Iris pigment epithelial cell (primary cell): ENCODE data around the gene KMT2C.
"Not testable (repeated sequence)": the region's sequence is repeated elsewhere in the genome, so short reads cannot be mapped to it uniquely, and the experiment has no call there.

ENCODE experiments used
- DNase-seq: peaks from one replicate; pipeline ENCODE4 v3.0.0-alpha.2; 2011; ENCODE audit warnings: low read depth

KMT2C gene

GRCh38 chr7:152435384-152436110, at the start of gene KMT2C:
KMT2C (minus strand) TSS chr7:152436003; CDS start chr7:152435786, 217 bp downstream.
- peak; percentile 46 for DNase-seq

DNA sequence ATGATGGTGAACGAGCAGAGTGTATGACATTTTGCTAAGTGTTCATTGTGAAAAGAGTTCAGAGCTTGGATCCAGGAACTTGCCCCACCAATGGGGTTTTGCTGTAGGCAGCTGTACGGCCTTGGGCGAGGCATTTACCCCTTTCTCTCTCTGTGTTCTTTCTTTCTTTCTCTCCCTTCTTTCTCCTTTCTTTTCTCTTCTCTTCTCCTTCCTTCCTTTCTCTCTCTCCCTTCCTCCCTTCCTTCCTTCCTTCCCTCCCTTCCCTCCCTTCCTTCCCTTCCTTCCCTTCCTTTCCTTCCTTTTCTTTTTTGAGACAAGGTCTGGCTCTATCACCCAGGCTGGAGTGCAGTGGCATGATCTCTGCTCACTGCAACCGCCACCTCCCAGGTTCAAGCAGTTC, 45.3 kb upstream of the KMT2C start:
- no peak for DNase-seq

- no peak for DNase-seq
Observed at GRCh38 chr7:152480664-152481063, 44.9 kb upstream of the KMT2C start.

DNA sequence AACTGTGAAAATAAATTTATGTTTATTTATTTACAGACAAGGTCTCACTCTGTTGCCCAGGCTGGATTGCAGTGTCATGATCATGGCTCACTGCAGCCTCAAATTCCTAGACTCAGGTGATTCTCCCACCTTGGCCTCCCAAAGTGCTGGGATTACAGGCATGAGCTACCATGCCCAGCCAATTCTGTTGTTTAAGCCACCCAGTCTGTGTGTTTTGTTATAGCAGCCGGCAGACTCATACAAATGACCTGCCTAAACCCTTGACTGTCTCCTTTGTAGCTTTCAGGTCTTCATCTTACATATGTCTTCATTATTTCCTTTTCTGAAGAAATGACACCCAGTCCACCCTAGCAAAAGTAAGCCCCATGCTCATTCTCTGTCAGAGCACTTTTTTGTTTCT, 43.8 kb upstream of the KMT2C start:
- DNase-seq = no peak

- DNase-seq = no peak
Observed at GRCh38 chr7:152478140-152478539, 42.3 kb upstream of the KMT2C start.

GRCh38 chr7:152477079-152477478, 41.3 kb upstream of the KMT2C start:
- DNase-seq = no peak

DNA sequence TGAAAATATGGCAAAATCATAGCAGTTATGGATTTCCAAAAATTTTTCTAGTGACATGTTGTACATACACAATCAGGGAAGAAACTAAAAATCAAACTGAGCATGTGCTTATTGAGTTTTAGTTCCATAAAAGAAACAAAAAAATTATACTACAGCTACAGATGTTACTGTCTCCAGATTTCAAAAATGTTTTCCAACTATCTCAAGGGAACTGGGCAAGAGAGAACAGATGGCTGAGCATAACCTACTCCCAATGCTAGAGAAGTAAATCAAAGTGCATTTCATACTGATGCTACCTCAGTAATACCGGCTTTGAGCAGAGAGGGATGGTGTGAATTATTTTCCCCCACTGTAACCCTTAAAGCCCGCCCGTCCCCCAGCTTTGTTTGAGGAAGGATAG, 40.7 kb upstream of the KMT2C start:
- no peak for DNase-seq

DNA sequence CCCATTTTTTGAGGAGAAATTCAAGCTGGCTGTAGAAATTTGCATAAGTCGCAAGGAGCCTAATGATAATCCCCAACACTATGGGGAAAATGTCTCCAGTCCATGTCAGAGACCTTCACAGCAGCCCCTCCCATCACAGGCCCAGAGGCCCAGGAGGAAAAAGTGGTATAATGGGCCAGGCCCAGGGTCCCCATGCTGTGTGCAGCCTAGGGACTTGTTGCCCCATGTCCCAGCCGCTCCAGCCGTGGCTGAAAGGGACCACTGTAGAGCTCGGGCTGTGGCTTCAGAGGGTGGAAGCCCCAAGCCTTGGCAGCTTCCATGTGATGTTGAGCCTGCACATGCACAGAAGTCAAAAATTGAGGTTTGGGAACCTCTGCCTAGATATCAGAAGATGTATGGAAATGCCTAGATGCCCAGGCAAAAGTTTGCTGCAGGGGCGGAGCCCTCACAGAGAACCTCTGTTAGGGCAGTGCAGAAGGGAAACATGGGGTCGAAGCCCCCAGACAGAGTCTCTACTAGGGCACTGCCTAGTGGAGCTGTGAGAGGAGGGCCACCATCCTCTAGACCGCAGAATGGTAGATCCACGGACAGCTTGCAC, 35.3 kb upstream of the KMT2C start:
- not testable (repeated sequence) for DNase-seq

DNA sequence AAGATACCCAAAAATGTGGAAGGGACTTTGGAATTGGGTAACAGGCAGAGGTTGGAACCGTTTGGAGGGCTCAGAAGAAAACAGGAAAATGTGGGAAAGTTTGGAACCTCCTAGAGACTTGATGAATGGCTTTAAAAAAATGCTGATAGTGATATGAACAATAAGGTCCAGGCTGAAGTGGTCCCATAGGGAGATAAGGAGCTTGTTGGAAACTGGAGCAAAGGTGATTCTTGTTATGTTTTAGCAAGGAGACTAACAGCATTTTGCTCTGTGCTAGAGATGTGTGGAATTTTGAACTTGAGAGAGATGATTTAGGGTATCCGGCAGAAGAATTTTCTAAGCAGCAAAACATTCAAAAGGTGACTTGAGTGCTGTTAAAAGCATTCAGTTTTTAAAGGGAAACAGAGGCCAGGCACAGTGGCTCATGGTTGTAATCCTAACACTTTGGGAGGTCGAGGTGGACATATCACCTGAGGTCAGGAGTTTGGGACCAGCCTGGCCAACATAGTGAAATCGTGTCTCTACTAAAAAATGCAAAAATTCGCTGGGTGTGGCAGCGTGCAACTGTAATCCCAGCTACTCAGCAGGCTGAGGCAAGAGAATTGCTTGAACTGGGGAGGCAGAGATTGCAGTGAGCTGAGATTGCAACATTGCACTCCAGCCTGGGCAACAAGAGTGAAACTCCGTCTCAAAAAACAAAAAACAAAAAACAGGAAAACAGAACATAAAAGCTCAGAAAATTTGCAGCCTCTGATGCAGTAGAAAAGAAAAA, 34.6 kb upstream of the KMT2C start:
- DNase-seq = not testable (repeated sequence)

DNA sequence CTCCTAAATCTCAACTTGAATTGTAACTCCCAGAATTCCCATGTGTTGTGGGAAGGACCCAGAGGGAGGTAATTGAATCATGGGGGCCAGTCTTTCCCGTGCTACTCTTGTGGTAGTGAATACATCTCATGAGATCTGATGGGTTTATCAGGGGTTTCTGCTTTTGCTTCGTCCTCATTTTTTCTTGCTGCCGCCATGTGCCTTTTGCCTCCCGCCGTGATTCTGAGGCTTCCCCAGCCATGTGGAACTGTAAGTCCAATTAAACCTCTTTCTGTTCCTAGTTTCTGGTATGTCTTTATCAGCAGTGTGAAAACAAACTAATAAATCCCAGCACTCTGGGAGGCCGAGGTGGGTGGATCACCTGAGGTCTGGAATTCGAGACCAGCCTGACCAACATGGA, 33.8 kb upstream of the KMT2C start:
- not testable (repeated sequence) for DNase-seq

DNA sequence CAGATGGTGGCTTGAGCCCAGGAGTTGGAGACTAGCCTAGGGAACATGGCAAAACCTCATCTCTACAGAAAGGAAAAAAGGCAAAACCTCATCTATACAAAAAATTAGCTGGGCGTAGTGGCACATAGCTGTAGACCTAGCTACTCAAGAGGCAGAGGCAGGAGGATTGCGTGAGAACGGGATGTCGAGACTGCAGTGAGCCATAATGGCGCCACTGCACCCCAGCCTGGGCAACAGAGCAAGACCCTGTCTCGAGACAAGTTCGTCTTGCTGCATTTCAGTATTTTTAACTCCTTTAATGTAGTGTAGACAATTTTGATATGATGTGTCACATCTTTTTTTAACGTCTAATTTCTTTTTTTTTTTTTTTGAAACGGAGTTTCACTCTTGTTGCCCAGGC, 31.4 kb upstream of the KMT2C start:
- DNase-seq = no peak

DNA sequence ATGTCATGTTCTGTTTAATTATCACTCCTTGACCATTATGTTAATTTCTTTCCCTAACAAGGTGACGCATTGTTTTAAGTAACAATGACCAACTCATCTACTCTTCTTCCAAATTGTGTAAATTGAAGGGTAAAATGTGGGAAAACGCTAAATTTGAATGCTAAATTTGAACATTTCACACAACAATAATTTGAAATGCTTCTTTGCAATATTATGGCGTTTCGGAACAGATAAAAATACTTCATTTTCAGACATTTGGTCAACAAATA, 29.2 kb upstream of the KMT2C start:
- no peak for DNase-seq

DNA sequence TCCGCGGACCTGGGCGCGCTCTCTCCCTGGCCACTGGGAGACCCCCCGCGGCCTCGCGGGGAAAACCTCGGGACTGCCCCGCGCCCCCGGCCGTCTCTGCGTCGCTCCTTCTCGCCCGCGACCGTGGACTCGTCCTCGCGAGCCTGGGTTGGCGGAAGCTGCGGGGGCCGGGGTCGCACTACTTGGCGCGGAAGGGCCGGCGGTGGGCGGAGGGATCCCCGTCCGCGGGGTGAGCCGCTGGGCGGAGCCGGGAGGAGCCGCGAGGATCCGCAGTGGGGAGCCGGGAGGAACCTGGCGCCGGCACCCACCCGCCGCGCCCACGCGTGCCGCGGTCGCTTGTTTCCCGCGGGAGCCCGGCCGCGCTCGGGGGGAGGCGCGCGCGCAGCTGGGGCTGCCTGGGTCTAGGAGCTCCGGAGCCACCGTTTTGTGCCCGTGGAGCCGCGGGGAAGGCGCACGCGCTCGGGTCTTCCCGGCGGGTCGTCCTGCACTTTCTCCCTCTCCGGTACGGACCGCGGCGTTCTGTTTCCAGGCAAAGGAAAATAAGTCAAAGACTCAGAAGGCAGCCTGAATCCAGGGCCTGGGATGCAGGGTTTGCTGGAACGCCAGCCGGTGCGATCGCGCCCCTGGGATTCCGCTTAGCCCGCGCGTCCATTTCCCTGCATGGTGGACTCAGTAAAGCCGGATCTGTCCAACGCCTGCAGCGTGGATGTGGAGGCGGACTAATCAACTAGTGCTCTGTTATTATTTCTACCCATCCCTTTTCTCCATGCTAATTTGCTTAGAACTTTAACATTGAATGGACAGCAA, 28.7 kb upstream of the KMT2C start:
- DNase-seq = peak; percentile 87

GRCh38 chr7:152463709-152464311, 28.0 kb upstream of the KMT2C start:
- peak; percentile 99 for DNase-seq

- DNase-seq = peak; percentile 60
Observed at GRCh38 chr7:152462995-152463708, 27.3 kb upstream of the KMT2C start.

DNA sequence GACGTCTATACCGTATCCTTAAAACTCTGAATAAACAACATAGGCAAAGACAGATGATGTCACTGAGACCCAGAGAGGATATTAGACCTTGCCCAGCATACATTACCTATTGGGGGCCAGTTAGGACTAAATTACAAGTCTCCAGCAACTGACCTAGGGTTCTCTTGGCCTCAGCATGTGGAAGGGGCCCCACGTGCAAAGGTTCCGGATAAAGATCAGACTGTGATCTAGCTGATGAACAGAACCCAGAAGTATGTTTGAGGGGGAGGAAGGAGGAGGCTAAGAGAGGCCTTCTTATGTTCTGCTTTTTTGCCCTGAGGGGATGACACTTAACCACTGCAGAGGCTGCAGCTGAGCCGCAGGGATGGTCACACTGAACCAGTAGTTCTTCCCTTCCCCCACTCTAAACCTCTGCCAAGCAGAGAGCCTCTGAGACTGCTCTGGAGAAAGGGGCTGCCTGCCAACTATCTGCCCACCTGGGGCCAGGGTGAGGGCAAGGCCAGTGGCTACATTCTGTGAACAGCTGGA, 24.0 kb upstream of the KMT2C start:
- peak; percentile 16 for DNase-seq

DNA sequence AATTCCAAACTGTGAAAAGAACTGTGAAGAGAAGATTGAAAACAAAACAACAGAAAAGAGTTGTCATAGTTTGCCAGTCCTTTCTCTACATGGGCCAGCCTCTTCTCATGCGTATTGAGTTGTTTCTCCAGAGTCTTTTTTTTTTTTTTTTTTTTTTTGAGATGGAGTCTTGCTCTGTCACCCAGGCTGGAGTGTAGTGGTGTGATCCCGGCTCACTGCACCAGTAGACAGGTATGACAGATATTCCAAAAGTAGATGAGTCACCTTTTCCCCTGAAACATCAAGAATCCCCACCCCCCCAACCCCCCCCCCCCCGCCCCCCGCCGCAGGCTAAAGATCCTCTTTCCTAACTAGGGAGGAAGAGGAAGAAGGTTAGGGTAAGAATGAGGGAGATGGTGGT, 15.6 kb upstream of the KMT2C start:
- DNase-seq = no peak

GRCh38 chr7:152445386-152446008, 9.7 kb upstream of the KMT2C start:
- not testable (repeated sequence) for DNase-seq

DNA sequence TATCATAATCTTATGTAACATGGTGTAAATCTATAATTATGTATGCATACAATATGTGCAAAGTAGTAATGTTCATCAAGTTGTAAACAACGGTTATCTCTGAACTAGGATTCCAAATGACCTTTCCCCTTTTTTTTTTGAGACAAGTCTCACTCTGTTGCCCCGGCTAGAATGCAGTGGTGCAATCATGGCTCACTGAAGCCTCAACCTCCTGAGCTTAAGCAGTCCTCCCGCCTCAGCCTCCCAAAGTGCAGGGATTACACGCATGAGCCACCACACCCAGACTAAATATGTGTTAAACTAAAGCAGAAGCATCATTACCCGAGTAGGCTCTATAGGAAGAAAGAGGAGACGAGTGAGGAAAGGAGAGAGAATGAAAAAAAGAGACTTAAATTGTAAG, 7.8 kb upstream of the KMT2C start:
- DNase-seq = no peak

- no peak for DNase-seq
Observed at GRCh38 chr7:152442330-152442835, 6.6 kb upstream of the KMT2C start.
